Measurements from ENCODE around the gene TROAP. TPM values are rescaled to one million over a fixed set of nuclear protein-coding genes. Genes with fewer than 3 reads are reported as not detected.
A peak's percentile ranks its signal among the peaks of the same experiment; 100 is the strongest.

The TROAP gene
- total and polyA plus RNA-seq, 9 of the 15 experiments (the other 6 are each of a cell fraction or from before 2014, with no cell fraction given), result 46.4 to 171 (median 59.8) TPM

DNA sequence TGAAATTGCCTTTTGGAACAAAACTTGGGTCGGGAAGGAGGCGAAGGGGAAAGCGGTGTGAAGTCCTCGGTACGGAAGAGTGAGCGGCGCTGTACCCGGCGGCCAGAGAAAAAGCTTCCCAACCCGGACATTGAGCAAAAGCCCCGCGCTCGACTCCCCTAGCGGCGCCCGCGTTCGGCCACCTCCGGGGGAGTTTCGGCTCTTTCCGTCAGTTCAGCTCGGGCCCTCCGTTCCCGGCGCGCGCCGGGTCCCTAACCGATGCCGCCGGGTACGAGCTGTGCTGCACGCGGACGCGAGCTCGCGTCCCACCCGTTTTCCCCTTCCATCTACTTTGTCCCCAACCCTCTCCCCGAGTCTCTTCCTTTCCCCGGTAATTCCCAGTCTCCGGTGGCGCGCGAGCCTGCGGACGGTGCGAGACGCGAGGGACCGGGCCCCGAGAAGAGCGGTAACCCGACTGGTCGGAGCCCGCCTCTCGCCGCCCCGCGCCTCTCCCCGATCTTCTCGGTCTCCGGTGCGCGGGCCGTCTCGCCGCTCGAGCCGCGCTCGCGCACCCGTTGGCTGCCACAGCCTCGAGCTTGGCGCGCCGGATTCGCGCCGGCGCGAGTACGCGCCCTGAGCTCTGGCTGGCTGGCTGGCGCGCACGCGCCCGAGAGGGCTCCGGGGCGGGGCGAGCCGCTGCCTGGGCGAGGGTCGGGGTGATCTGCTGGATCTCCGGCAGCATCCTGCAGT is 43.8 kb downstream of the TROAP start:
- ChIA-PET CTCF (ENCODE audit: low intra/inter-chr PET ratio) (no interaction called here), POLR2A (interaction anchor here (0.6 to 3.4 kb wide), 29 partner anchors 8 to 1872 kb away, joined by 3 to 17 read pairs (median 3); partner anchors contain the start of gene DNAJC22)
- WGBS (ENCODE audit: insufficient coverage, low coverage, missing lambda C conversion rate), result 1% methylated on average over 47 of the region's 97 CpGs
- Histone ChIP-seq H3K4me1 (replicated peaks in 1 of 2; ENCODE audit: control insufficient read depth in 2 of 2, insufficient read depth in 2 of 2, low read length in 2 of 2) (peaks cover 12 to 25% of the 10 kb centered on the region in 2 experiments; a peak in 3 of 5 replicates), H3K4me2 (ENCODE audit: insufficient read depth, low read length) (peak overlapping the region; percentile 99), H2AFZ (ENCODE audit: low read depth, low read length) (peak overlapping the region; percentile 98), H3K4me3 (peak overlapping the region; percentile 75), H3K79me2 (ENCODE audit: control insufficient read depth, insufficient read depth, low read length) (peaks cover 45% of the 10 kb centered on the region), H3K9me1 (ENCODE audit: control insufficient read depth, insufficient read depth, low read length) (no peaks in the 10 kb centered on the region), H4K20me1 (replicated peaks; ENCODE audit: control insufficient read depth, insufficient read depth, low read length) (no peaks in the 10 kb centered on the region), H3K36me3 (ENCODE audit: control insufficient read depth, insufficient read depth, low read length) (no peaks in the 10 kb centered on the region), H3K27ac (ENCODE audit: extremely low read depth, low read depth, low read length) (peak overlapping the region; percentile 96), H3K9me3 (replicated peaks; ENCODE audit: control insufficient read depth, insufficient read depth, low read depth, low read length) (no peaks in the 10 kb centered on the region), H3K27me3 (ENCODE audit: control insufficient read depth in 2 of 2, insufficient read depth in 2 of 2, low read length in 2 of 2) (no peaks in the 10 kb centered on the region), H3K9ac (ENCODE audit: insufficient read depth in 1 of 2, low read depth in 2 of 2, low read length in 2 of 2) (peak overlapping the region; percentile 93 to 96)
- in situ Hi-C loops (cut with MboI) (no loop called here), intact Hi-C loops (cut with micrococcal nuclease) (loop anchor here (5.0 kb wide), 1 partner anchor 55 kb away; no protein-coding TSS in a partner anchor)
- DNase-seq (ENCODE audit: extremely low read depth in 1 of 4, low spot score in 3 of 4) (peak; percentile 75 to 97 (median 96)), FAIRE-seq (peak; percentile 76), ATAC-seq (peak; percentile 90)
- TSS peak; percentile 93 for BruUV-seq (replicated peaks)
- TF ChIP-seq YY1 (IDR thresholded peaks at IDR 0.05; ENCODE audit: borderline replicate concordance in 1 of 3, control insufficient read depth in 1 of 3, extremely low read depth in 1 of 3, insufficient read depth in 3 of 3, insufficient read length in 1 of 3, insufficient replicate concordance in 2 of 3, low read depth in 1 of 3, low read length in 2 of 3) (peak in 2 of 3 experiments; percentile 44 to 69), ARID1B (IDR thresholded peaks at IDR 0.05) (0 out of 2 replicates have a peak, but pooled peaks have one; percentile 17), POLR2AphosphoS5 (IDR thresholded peaks at IDR 0.05; ENCODE audit: control insufficient read depth, insufficient read depth, low read depth, low read length) (peak; percentile 71), PHF21A (IDR thresholded peaks at IDR 0.05; ENCODE audit: borderline replicate concordance, low read depth) (0 out of 2 replicates have a peak, but pooled peaks have one; percentile 7), ZFP91 (CRISPR knock-in tag; IDR thresholded peaks at IDR 0.05) (0 out of 2 replicates have a peak, but pooled peaks have one; percentile 22), ZNF583 (CRISPR knock-in tag; IDR thresholded peaks at IDR 0.05) (no peak), SIN3A (IDR thresholded peaks at IDR 0.05; ENCODE audit: borderline replicate concordance in 2 of 2, control insufficient read depth in 1 of 2, low read depth in 2 of 2, low read length in 2 of 2) (0 out of 4 replicates have a peak, but pooled peaks of 1 of the 2 experiments have one; percentile 10), RCOR1 (IDR thresholded peaks at IDR 0.05; ENCODE audit: borderline replicate concordance in 1 of 2, low read depth in 2 of 2, low read length in 2 of 2) (peak in 1 of 2 experiments; percentile 91; a peak in 1 of 4 replicates), KAT7 (CRISPR knock-in tag; IDR thresholded peaks at IDR 0.05; ENCODE audit: borderline replicate concordance) (peak; percentile 92; the same call in 1 of the 2 replicates)
- TF ChIP-seq, protein P1, sequence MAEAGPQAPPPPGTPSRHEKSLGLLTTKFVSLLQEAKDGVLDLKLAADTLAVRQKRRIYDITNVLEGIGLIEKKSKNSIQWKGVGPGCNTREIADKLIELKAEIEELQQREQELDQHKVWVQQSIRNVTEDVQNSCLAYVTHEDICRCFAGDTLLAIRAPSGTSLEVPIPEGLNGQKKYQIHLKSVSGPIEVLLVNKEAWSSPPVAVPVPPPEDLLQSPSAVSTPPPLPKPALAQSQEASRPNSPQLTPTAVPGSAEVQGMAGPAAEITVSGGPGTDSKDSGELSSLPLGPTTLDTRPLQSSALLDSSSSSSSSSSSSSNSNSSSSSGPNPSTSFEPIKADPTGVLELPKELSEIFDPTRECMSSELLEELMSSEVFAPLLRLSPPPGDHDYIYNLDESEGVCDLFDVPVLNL (CRISPR knock-in tag; IDR thresholded peaks at IDR 0.05; ENCODE audit: low read depth), result peak; percentile 74
- TF ChIP-seq, protein P2, sequence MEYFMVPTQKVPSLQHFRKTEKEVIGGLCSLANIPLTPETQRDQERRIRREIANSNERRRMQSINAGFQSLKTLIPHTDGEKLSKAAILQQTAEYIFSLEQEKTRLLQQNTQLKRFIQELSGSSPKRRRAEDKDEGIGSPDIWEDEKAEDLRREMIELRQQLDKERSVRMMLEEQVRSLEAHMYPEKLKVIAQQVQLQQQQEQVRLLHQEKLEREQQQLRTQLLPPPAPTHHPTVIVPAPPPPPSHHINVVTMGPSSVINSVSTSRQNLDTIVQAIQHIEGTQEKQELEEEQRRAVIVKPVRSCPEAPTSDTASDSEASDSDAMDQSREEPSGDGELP (CRISPR knock-in tag; IDR thresholded peaks at IDR 0.05; ENCODE audit: borderline replicate concordance), result peak; percentile 54; the same call in 1 of the 2 replicates
- TF ChIP-seq, protein P3, sequence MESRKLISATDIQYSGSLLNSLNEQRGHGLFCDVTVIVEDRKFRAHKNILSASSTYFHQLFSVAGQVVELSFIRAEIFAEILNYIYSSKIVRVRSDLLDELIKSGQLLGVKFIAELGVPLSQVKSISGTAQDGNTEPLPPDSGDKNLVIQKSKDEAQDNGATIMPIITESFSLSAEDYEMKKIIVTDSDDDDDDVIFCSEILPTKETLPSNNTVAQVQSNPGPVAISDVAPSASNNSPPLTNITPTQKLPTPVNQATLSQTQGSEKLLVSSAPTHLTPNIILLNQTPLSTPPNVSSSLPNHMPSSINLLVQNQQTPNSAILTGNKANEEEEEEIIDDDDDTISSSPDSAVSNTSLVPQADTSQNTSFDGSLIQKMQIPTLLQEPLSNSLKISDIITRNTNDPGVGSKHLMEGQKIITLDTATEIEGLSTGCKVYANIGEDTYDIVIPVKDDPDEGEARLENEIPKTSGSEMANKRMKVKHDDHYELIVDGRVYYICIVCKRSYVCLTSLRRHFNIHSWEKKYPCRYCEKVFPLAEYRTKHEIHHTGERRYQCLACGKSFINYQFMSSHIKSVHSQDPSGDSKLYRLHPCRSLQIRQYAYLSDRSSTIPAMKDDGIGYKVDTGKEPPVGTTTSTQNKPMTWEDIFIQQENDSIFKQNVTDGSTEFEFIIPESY (CRISPR knock-in tag; IDR thresholded peaks at IDR 0.05), result peak; percentile 16; the same call in 1 of the 2 replicates

Measured in K562 (cell line).